COLO829 (cell line): ENCODE measurements around the gene UFSP1.
"Not testable (repeated sequence)": the region's sequence is repeated elsewhere in the genome, so short reads cannot be mapped to it uniquely, and the experiment has no call there.

ENCODE experiments used
- DNase-seq: peaks from one replicate; pipeline ENCODE4 v3.0.0; 2012; ENCODE audit warnings: low spot score

Gene UFSP1

GRCh38 chr7:100859856-100860255 is 29.7 kb downstream of the UFSP1 start:
- DNase-seq, result no peak

- DNase-seq, result no peak
Measured at GRCh38 chr7:100856871-100857282, 32.6 kb downstream of the UFSP1 start.

- no peak for DNase-seq
Measured at GRCh38 chr7:100855515-100855914, 34.0 kb downstream of the UFSP1 start.

GRCh38 chr7:100854899-100855298 is 34.6 kb downstream of the UFSP1 start:
- not testable (repeated sequence) for DNase-seq

- DNase-seq, result no peak
Measured at GRCh38 chr7:100854146-100854895, 35.2 kb downstream of the UFSP1 start.

GRCh38 chr7:100852048-100852872 is 37.3 kb downstream of the UFSP1 start, which contains the start of gene SLC12A9:
TSS of gene SLC12A9 (plus strand) at chr7:100852713. CDS start at chr7:100854198, 1,485 bp downstream.
- peak; percentile 97 for DNase-seq

- DNase-seq, result no peak
Measured at GRCh38 chr7:100847360-100847759, 42.2 kb downstream of the UFSP1 start.

- DNase-seq, result no peak
Measured at GRCh38 chr7:100840470-100841100, 48.9 kb downstream of the UFSP1 start.

GRCh38 chr7:100839361-100839760 is 50.2 kb downstream of the UFSP1 start:
- no peak for DNase-seq
